GM21526 (cell line): Measurements from ENCODE around the gene ECM2.

ENCODE experiments used
- ATAC-seq: cut with Tn5 transposase; IDR thresholded peaks from one replicate; pipeline ENCODE4 v1.9.1; 2021; ENCODE audit warnings: moderate library complexity; ENCODE audit not compliant: unreplicated experiment, low FRiP score

ECM2 gene

GRCh38 chr9:92501671-92502393, 34.0 kb downstream of the ECM2 start:
- ATAC-seq = no peak

DNA sequence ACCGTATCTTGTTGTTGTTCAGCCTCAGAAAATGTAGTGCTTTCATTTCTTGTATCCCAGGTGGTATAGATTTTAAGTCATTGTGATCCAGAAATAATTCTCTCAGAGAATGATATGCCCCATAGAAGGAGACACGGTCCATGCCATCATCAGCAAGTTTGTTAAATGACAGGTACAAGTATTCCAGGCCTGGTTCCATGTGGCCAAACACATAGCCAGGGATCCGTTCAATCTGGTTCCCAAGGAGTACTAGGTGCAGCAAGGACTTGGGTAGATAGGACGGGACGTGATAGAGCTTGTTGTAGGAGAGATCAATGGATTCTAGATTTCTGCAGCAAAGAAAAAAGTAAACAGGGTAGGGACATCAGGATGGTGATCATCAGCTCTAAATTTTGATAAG, 35.1 kb downstream of the ECM2 start:
- no peak for ATAC-seq

DNA sequence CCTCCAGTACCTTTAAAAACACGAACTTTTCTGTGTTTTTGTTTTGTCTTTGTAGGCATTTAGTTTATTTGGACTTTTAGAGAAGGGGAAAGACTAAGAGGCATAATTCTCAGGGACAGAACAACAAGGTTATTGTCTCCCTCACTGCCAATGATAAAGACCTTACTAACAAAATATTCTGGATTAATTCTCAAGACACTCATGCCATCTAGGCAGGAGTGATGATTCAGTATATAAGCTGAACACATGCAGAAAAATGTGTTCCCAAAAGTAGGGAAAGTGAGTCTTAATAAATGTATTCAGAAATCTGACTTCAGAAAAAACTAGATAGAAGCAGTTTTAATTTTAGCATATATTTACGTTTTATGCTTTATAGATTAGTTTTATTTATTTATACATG, 36.1 kb downstream of the ECM2 start:
- ATAC-seq = no peak

DNA sequence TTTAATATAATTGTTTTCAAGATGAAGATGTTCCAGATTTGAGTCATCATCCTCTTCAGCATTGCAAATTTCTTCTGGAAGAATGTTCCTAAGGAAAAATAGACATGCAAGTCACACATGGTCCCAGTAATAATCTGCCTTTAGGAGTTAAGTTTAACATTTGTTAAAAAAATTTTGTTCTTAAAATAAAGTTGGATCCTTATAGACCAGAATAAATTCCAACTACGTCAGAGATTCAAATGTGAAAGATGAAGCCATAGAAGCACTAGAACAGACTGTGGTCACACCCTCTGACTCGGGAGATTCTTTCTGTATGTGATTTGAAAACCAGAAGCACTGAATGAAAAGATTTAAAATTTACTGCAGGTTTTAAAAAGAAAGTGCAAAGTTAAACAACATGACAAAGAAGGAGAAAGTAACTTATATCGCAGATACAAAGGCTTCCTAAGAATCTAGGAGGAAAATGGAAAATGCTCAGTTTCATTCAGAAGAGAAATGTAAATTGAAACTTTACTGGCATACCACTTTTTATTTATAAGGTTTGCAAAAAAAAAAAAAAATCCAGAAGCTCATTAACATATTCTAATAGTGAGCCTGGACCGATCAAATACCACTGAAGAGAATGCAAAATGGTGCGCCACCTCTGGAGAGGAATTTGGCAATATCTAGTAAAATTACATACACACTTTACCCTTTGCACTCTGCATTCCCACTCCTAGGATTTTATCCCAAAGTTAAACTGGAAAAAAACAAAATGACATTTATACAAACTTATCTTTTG, 39.2 kb downstream of the ECM2 start:
- no peak for ATAC-seq

DNA sequence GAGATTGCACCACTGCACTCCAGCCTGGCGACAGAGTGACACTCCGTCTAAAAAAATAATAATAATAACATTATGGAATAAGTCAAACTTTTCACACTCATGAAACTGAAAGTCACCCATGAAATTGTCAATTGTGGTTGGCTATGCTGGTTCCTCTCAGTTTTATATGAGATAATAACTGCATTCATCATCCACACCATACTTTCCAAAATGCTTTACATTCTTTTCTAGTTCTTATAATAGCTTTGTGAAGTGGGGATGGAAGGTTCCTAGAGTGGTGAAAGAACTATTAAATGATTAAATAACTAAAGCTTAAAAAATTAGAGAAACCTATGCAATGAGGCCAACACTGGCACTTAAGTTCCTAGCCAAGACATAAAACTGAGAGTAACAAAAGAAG, 40.9 kb downstream of the ECM2 start:
- no peak for ATAC-seq

GRCh38 chr9:92493749-92494387, 41.9 kb downstream of the ECM2 start:
- no peak for ATAC-seq

GRCh38 chr9:92492781-92493401, 42.9 kb downstream of the ECM2 start:
- no peak for ATAC-seq

DNA sequence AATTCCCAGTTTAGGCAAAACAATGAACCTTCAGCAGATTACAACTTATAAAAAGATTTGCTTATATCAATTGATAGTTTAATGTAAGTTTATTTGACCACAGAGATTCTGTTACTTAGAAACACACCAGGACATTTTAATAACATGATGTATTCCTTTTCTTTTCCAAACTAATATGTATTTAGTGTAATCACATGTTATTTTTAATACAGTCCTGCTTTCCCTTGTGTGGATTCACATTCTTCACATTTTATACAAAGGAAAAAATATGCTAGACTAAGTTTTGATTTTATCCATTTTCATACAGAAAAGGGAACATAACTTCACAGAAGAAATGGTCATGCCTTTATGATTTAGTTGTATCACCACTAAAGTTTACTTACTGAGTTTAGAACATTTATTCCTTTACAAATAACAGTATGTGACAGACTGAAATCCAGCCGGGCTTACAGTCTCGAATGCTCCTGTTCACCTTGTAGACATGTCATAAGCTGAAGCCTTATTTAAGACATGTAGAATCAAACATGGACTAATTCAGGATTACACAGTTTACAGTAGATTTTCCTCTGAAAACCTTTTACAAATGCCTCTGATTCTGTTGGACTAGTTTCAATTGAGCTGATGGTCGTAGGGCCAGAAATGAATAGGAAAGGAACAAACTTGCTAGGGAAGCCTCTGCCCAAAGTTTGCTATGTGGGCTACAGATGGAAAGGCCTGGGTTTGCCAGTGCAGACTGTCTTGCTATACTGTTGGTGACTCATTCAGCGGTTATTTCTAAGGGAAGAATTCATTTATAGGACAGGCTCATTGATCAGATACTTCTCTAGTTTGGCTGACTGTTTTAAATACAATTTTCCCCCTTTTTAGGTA, 46.9 kb downstream of the ECM2 start:
- no peak for ATAC-seq

GRCh38 chr9:92486371-92486770, 49.4 kb downstream of the ECM2 start:
- ATAC-seq = no peak

DNA sequence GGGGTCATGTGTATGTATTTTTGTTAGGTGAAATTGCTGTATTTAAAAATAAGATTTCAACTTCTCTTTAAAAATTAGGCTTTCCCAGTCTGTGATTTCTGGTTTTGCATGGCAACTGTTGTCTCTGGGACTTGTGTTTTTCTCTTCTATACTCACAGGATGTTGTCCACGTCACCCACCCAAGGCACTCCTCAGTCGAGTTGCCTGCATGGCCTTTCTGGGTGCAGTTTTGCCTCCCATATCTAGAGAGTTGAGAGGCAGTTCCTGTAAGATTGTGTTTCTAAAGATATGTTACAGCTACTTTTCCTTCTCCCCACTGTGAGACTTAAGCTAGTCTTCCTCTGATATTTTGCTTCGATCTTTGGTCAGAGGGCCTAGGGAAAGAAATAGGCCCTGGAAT, 51.2 kb downstream of the ECM2 start:
- ATAC-seq = no peak

- ATAC-seq = no peak
These were observed 51.9 kb downstream of the ECM2 start for GRCh38 chr9:92483627-92484545.

DNA sequence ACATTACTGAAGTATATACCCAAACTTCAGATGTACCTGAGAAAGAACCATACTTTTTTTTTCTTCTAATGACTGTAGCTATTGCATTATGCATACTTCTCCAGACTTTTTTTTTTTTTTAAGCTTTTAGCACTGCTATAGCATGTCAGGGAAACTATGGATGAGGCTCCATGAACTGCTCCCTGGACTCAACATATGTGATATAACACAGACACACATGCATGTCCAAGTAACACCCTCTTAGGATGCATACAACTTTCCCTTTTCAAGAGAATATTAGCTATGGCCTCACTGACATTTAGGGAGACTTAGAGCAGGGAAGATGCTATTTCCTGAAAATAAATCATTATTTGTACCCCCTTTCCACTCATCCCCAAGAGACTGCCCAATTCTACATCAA, 53.0 kb downstream of the ECM2 start:
- no peak for ATAC-seq

DNA sequence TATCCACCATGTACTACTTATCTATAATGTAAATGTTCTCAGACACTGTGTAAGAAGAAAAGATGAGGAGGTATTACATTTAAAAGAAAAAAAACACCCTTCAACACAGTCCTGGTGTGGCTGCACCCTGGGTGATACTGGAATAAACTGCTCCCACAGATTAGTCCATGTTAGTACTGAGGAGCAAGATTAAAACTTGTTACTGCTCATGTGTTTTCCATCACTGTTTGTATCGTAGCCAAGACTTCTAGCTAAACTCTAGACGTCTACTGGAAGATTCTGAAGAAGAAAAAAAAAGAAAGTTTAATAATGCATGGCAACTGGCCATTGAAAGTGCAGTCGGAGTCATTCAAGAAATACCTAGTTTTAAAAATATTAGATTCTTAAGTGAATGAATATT, 53.5 kb downstream of the ECM2 start, which contains the start of gene ASPN:
ASPN (minus strand) TSS at position 178 of the 400 bp plus-strand sequence.
- no peak for ATAC-seq

- ATAC-seq = no peak
These were observed 54.7 kb downstream of the ECM2 start for GRCh38 chr9:92480986-92481633.

- ATAC-seq = no peak
These were observed 55.5 kb downstream of the ECM2 start for GRCh38 chr9:92480291-92480771.

GRCh38 chr9:92479346-92479745, 56.4 kb downstream of the ECM2 start:
- no peak for ATAC-seq

DNA sequence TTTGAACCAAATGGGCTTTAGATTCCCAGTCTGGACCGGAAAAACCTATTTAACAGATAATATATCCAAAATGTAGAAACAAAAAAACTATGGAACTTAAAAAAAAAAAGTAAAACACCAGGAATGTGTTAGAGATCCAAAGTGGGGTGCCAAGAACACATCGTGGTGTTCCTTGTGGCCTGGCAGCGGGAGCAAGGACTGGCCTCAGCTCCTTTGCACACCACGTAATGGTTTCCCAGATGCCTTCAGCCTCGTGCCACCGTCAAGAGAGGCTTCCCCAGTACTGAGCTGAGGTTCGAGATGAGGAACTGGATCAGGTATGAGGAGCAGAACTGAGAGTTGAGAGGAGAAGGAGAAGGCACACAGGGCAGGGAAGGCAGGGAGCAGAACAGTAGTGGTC, 57.0 kb downstream of the ECM2 start:
- no peak for ATAC-seq

GRCh38 chr9:92476962-92477361, 58.8 kb downstream of the ECM2 start:
- ATAC-seq = no peak
